Testis (tissue), 3 donors: ENCODE measurements around the gene PXMP4. TPM values are rescaled to one million over a fixed set of nuclear protein-coding genes. Genes with fewer than 3 reads are reported as not detected.

Experiments
- DNase-seq: peaks from one replicate; pipeline ENCODE4 v3.0.0-alpha.2; 2019
- H3K27ac ChIP-seq, 2 donors: fragments of 200-600 bp; sonication (generic); one replicate each; pipeline ENCODE4 v1.5.1; 2019
- H3K27me3 ChIP-seq: fragments of 200-600 bp; sonication (generic); one replicate; pipeline ENCODE4 v1.5.1; 2019
- H3K36me3 ChIP-seq: fragments of 200-600 bp; sonication (generic); one replicate; pipeline ENCODE4 v1.5.1; 2017; ENCODE audit warnings: low read depth; ENCODE audit errors: missing control alignments
- H3K4me1 ChIP-seq: fragments of 200-600 bp; sonication (generic); one replicate; pipeline ENCODE4 v1.5.1; 2019
- H3K4me3 ChIP-seq, 2 donors: fragments of 200-600 bp; sonication (generic); one replicate each; pipeline ENCODE4 v1.5.1; 2017 to 2019
- H3K9me3 ChIP-seq: fragments of 200-600 bp; sonication (generic); one replicate; pipeline ENCODE4 v1.5.1; 2017
- CTCF ChIP-seq, 3 experiments: fragments of 450-650 bp in 2 of 3; fragments of 200-600 bp in 1 of 3; sonication (generic) in 1 of 3; IDR thresholded peaks; one replicate each; pipeline ENCODE4 v1.5.1; 2016 to 2019; ENCODE audit warnings: antibody characterized with exemption in 3 of 3, mild to moderate bottlenecking in 2 of 3, moderate library complexity in 1 of 3
- POLR2A ChIP-seq: fragments of 450-650 bp; IDR thresholded peaks from one replicate; pipeline ENCODE4 v1.6.1; 2017; ENCODE audit warnings: antibody characterized with exemption, mild to moderate bottlenecking, moderate library complexity
- WGBS, 2 donors: methylation state at CpG; one replicate each; pipeline ENCODE4 v1.1.5; 2018; 5-methylcytosine and 5-hydroxymethylcytosine counted together
- intact Hi-C: fragments of 100-400 bp; cut with DNase I; formaldehyde crosslinking; loops from one replicate; pipeline ENCODE4 v1.15.1; 2023; ENCODE audit warnings: low total_unique reads
- polyA plus RNA-seq: library from polyadenylated mRNA; stranded (reverse); fragments of 350-450 nt; fragmentation: Illumina TruSeq; extraction: RNeasy Lipid Tissue Mini Kit (QIAGEN cat#74804); gene quantifications from one replicate; pipeline ENCODE4 v1.2.3, GENCODE V29; 2014; ENCODE audit warnings: low read depth, low replicate concordance; ENCODE audit not compliant: insufficient read depth
- total RNA-seq, 2 donors: library from RNA; depleted of rRNA; stranded (reverse); fragments of >200 nt; gene quantifications; one replicate each; pipeline ENCODE4 v1.2.3, GENCODE V29; 2016

The PXMP4 gene
- total and polyA plus RNA-seq, 3 donors from 2014 or later, result 4.6 to 6.8 (median 5.1) TPM

- DNase-seq, result no peak
- H3K27me3 ChIP-seq, result no peaks in the 10 kb centered on the region
- intact Hi-C loops, result no loop called here
Observed at GRCh38 chr20:33660685-33661058, 59.4 kb downstream of the PXMP4 start.

DNA sequence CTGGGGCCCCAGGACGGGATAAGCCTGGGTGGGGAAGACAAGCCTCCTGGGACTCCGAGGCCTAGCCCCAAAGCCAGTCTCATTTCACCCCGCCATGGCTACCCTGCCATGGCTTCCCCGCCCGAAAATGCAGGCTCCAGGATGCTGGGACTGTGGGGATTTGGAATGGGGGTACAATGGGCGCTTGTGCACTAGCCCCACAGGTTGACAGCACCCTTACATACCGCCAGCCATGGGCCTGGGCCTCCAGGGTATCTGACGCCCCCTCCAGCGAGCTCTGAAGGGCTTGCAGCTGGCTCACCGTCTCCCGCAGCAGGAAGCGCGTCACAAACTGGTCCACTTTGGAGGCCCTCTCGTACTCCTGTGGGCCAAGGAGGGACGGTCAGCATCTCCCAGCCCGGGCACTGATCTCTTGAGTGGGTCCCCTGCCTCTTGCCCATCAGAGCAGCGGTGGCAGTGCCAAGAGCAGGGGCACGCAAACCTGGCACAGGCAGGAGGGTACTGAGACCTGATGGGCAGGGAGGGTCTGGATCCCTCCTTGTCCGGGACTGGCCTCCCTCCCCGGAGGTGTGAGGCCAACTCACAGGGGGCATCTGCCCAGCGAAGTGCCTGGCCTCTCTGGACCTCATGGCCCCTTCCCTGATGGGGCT is 60.0 kb downstream of the PXMP4 start:
- H3K4me3 ChIP-seq, result no peak overlapping the region
- peaks cover 15% of the 10 kb centered on the region for H3K4me1 ChIP-seq
- DNase-seq, result no peak
- no peak overlapping the region for H3K27ac ChIP-seq
- 92% methylated on average over 7 to 20 of the region's 21 CpGs for WGBS, 2 donors
- intact Hi-C loops, result no loop called here
- no peaks in the 10 kb centered on the region for H3K27me3 ChIP-seq
- no peaks in the 10 kb centered on the region for H3K36me3 ChIP-seq
- TF ChIP-seq POLR2A (no peak), CTCF (IDR thresholded peaks at IDR 0.05) (no peak)
- no peaks in the 10 kb centered on the region for H3K9me3 ChIP-seq

More at GRCh38 chr20:33660685-33661058, 59.4 kb downstream of the PXMP4 start:
- no peaks in the 10 kb centered on the region for H3K36me3 ChIP-seq
- TF ChIP-seq CTCF (IDR thresholded peaks at IDR 0.05), result no peak
- TF ChIP-seq POLR2A, result no peak
- no peak overlapping the region for H3K27ac ChIP-seq
- no peaks in the 10 kb centered on the region for H3K9me3 ChIP-seq
- WGBS, 2 donors, result 91 to 95% methylated on average over 7 of the region's 7 CpGs
- H3K4me1 ChIP-seq, result peaks cover 15% of the 10 kb centered on the region
- H3K4me3 ChIP-seq, result no peak overlapping the region

GRCh38 chr20:33659341-33660034 is 60.6 kb downstream of the PXMP4 start:
- 91 to 94% methylated on average over 12 to 28 of the region's 32 CpGs for WGBS, 2 donors
- no peak overlapping the region for H3K4me3 ChIP-seq
- H3K36me3 ChIP-seq, result no peaks in the 10 kb centered on the region
- no peaks in the 10 kb centered on the region for H3K27me3 ChIP-seq
- no peak for TF ChIP-seq CTCF (IDR thresholded peaks at IDR 0.05)
- no peak for TF ChIP-seq POLR2A
- intact Hi-C loops, result no loop called here
- peaks cover 15% of the 10 kb centered on the region for H3K4me1 ChIP-seq
- DNase-seq, result no peak
- no peak overlapping the region for H3K27ac ChIP-seq
- no peaks in the 10 kb centered on the region for H3K9me3 ChIP-seq

DNA sequence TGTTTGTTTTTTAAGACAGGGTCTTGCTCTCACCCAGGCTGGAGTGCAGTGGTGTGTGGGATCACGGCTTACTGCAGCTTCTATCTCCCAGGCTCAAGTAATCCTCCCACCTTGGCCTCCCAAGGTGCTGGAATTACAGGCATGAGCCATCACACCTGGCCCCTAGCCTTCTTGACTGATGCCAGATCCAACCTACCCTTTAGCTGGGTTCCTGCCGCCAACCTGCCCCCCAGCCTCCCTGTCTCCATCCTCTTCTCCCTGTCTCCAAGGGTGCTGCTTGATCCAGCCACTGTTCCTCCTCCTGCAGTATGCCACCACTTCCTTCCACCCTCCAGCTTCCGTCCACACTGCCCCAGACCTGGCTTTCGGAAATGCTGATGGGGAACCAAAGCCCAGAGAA is 61.2 kb downstream of the PXMP4 start:
- H3K27me3 ChIP-seq, result no peaks in the 10 kb centered on the region
- intact Hi-C loops, result no loop called here
- no peak overlapping the region for H3K4me3 ChIP-seq
- H3K27ac ChIP-seq, result no peak overlapping the region
- DNase-seq, result no peak
- H3K4me1 ChIP-seq, result peaks cover 10% of the 10 kb centered on the region
- H3K36me3 ChIP-seq, result no peaks in the 10 kb centered on the region
- WGBS, 2 donors, result 92 to 100% methylated on average over 4 of the region's 4 CpGs
- TF ChIP-seq POLR2A, result no peak
- no peak for TF ChIP-seq CTCF (IDR thresholded peaks at IDR 0.05)
- no peaks in the 10 kb centered on the region for H3K9me3 ChIP-seq
